ENCODE results near the gene HAPLN1. TPM values are rescaled to one million over a fixed set of nuclear protein-coding genes. Genes with fewer than 3 reads are reported as not detected.

The HAPLN1 gene
- total RNA-seq, 1 donor from 2014 or later = 248 TPM

GRCh38 chr5:83751201-83751600 is 30.5 kb upstream of the HAPLN1 start:
- no peak overlapping the region for H3K27ac Mint-ChIP-seq (ENCODE audit: unreplicated experiment)
- H3K27me3 Mint-ChIP-seq (ENCODE audit: low read depth) = no peaks in the 10 kb centered on the region
- H3K4me3 Mint-ChIP-seq (ENCODE audit: unreplicated experiment) = no peak overlapping the region
- DNase-seq (ENCODE audit: low spot score) = no peak
- no peak for TF ChIP-seq CTCF (IDR thresholded peaks at IDR 0.05)
- H3K36me3 Mint-ChIP-seq (ENCODE audit: low read depth) = peaks cover 6% of the 10 kb centered on the region
- H3K4me1 Mint-ChIP-seq (ENCODE audit: low read depth) = peaks cover 3% of the 10 kb centered on the region
- H3K9me3 Mint-ChIP-seq (ENCODE audit: low read depth) = peaks cover 34% of the 10 kb centered on the region

- DNase-seq (ENCODE audit: low spot score) = no peak
- Mint-ChIP-seq H3K4me1 (ENCODE audit: low read depth) (peaks cover 6% of the 10 kb centered on the region), H3K9me3 (ENCODE audit: low read depth) (peaks cover 31% of the 10 kb centered on the region), H3K4me3 (ENCODE audit: unreplicated experiment) (no peak overlapping the region), H3K27ac (ENCODE audit: unreplicated experiment) (no peak overlapping the region), H3K27me3 (ENCODE audit: low read depth) (no peaks in the 10 kb centered on the region), H3K36me3 (ENCODE audit: low read depth) (peaks cover 6% of the 10 kb centered on the region)
- TF ChIP-seq CTCF (IDR thresholded peaks at IDR 0.05) = no peak
Measured at GRCh38 chr5:83750749-83751148, 30.1 kb upstream of the HAPLN1 start.

GRCh38 chr5:83745816-83746215 is 25.2 kb upstream of the HAPLN1 start:
- Mint-ChIP-seq H3K27ac (ENCODE audit: unreplicated experiment) (no peak overlapping the region), H3K4me1 (ENCODE audit: low read depth) (peaks cover 21% of the 10 kb centered on the region), H3K4me3 (ENCODE audit: unreplicated experiment) (no peak overlapping the region), H3K27me3 (ENCODE audit: low read depth) (no peaks in the 10 kb centered on the region), H3K9me3 (ENCODE audit: low read depth) (peaks cover 27% of the 10 kb centered on the region), H3K36me3 (ENCODE audit: low read depth) (peaks cover 2% of the 10 kb centered on the region)
- DNase-seq (ENCODE audit: low spot score) = no peak
- TF ChIP-seq CTCF (IDR thresholded peaks at IDR 0.05) = no peak

GRCh38 chr5:83744821-83745220 is 24.2 kb upstream of the HAPLN1 start:
- peaks cover 2% of the 10 kb centered on the region for H3K36me3 Mint-ChIP-seq (ENCODE audit: low read depth)
- no peak for TF ChIP-seq CTCF (IDR thresholded peaks at IDR 0.05)
- peaks cover 17% of the 10 kb centered on the region for H3K9me3 Mint-ChIP-seq (ENCODE audit: low read depth)
- no peak overlapping the region for H3K4me3 Mint-ChIP-seq (ENCODE audit: unreplicated experiment)
- peaks cover 21% of the 10 kb centered on the region for H3K4me1 Mint-ChIP-seq (ENCODE audit: low read depth)
- H3K27me3 Mint-ChIP-seq (ENCODE audit: low read depth) = no peaks in the 10 kb centered on the region
- DNase-seq (ENCODE audit: low spot score) = no peak
- peak overlapping the region; percentile 86 for H3K27ac Mint-ChIP-seq (ENCODE audit: unreplicated experiment)

GRCh38 chr5:83742089-83742488 is 21.4 kb upstream of the HAPLN1 start:
- Mint-ChIP-seq H3K27me3 (ENCODE audit: low read depth) (no peaks in the 10 kb centered on the region), H3K27ac (ENCODE audit: unreplicated experiment) (no peak overlapping the region), H3K9me3 (ENCODE audit: low read depth) (peaks cover 4% of the 10 kb centered on the region), H3K36me3 (ENCODE audit: low read depth) (no peaks in the 10 kb centered on the region), H3K4me3 (ENCODE audit: unreplicated experiment) (no peak overlapping the region), H3K4me1 (ENCODE audit: low read depth) (peaks cover 29% of the 10 kb centered on the region)
- TF ChIP-seq CTCF (IDR thresholded peaks at IDR 0.05) = no peak
- no peak for DNase-seq (ENCODE audit: low spot score)
